ENCODE results near the gene ZEB2. TPM values are rescaled to one million over a fixed set of nuclear protein-coding genes. Genes with fewer than 3 reads are reported as not detected.

ZEB2 gene
- total and polyA plus RNA-seq, 2 donors (not counting 3 experiments of a cell fraction or from before 2014, with no cell fraction given) = 17.9 to 49.6 TPM

- H3K4me1 ChIP-seq (ENCODE audit: control insufficient read depth, extremely low read depth, insufficient read depth, low read length) = no peaks in the 10 kb centered on the region
- DNase-seq (ENCODE audit: low read depth, low spot score) (no peak), FAIRE-seq (no peak)
- TF ChIP-seq GATA2 (IDR thresholded peaks at IDR 0.05; ENCODE audit: insufficient read depth, insufficient read length, low read depth, low read length) (no peak), JUN (IDR thresholded peaks at IDR 0.05; ENCODE audit: borderline replicate concordance, insufficient read depth, insufficient read length, low read depth) (no peak), MAX (IDR thresholded peaks at IDR 0.05; ENCODE audit: insufficient read depth, insufficient read length) (no peak), POLR2AphosphoS5 (IDR thresholded peaks at IDR 0.05; ENCODE audit: insufficient read depth, low read depth, low read length) (no peak), POLR2A (IDR thresholded peaks at IDR 0.05; ENCODE audit: low read depth, low read length) (no peak), CTCF (IDR thresholded peaks at IDR 0.05; ENCODE audit: extremely low read depth in 1 of 2, insufficient read depth in 1 of 2, low read depth in 1 of 2, low read length in 2 of 2) (no peak), MYC (IDR thresholded peaks at IDR 0.05; ENCODE audit: low read depth, low read length) (no peak), EZH2 (IDR thresholded peaks at IDR 0.05; ENCODE audit: borderline replicate concordance, low read depth, low read length, severe bottlenecking) (no peak), FOS (IDR thresholded peaks at IDR 0.05; ENCODE audit: borderline replicate concordance, insufficient read depth, low read length) (no peak)
- H3K27ac ChIP-seq (ENCODE audit: insufficient read depth, low read depth, low read length) = no peak overlapping the region
- H3K9me3 ChIP-seq (replicated peaks; ENCODE audit: control insufficient read depth, insufficient read depth, low read length) = no peaks in the 10 kb centered on the region
- peaks cover 3% of the 10 kb centered on the region for H3K9me1 ChIP-seq (replicated peaks; ENCODE audit: control insufficient read depth, extremely low read depth, insufficient read depth, low read length)
- ChIA-PET POLR2A (no interaction called here), CTCF (no interaction called here)
- peaks cover 0 to 1% of the 10 kb centered on the region in 2 experiments for H3K36me3 ChIP-seq (ENCODE audit: control insufficient read depth in 2 of 2, extremely low read depth in 1 of 2, insufficient read depth in 2 of 2, low read length in 2 of 2)
- no peak overlapping the region for H2AFZ ChIP-seq (ENCODE audit: low read depth, low read length)
- H3K4me3 ChIP-seq (replicated peaks in 1 of 3; ENCODE audit: insufficient read depth in 1 of 3, low read depth in 1 of 3, low read length in 3 of 3) = no peak overlapping the region
- H4K20me1 ChIP-seq (replicated peaks; ENCODE audit: control insufficient read depth, extremely low read depth, insufficient read depth, low read length) = no peaks in the 10 kb centered on the region
- peaks cover 4% of the 10 kb centered on the region for H3K79me2 ChIP-seq (ENCODE audit: control insufficient read depth, insufficient read depth, low read length)
- no peak overlapping the region for H3K4me2 ChIP-seq (ENCODE audit: insufficient read depth, low read length)
- dilution Hi-C loops (cut with MboI; ENCODE audit: extremely low pct_ligation_motif_present, low sequenced_read_pairs) = no loop called here
- intact Hi-C loops (cut with micrococcal nuclease) = no loop called here
- BruUV-seq (replicated peaks) = no TSS peak
- H3K27me3 ChIP-seq (ENCODE audit: control insufficient read depth in 2 of 2, insufficient read depth in 2 of 2, low read length in 2 of 2) = no peaks in the 10 kb centered on the region
- no peak overlapping the region for H3K9ac ChIP-seq (replicated peaks; ENCODE audit: extremely low read depth, insufficient read depth, low read length)
Observed at GRCh38 chr2:144475044-144475443, 44.9 kb downstream of the ZEB2 start.

Data from endothelial cell of umbilical vein (primary cell).